Lower leg skin (tissue), 3 donors: Measurements from ENCODE around the gene IL1R1.

Experiments
- CTCF ChIP-seq, 3 donors: fragments of 450-650 bp; IDR thresholded peaks; one replicate each; pipeline ENCODE4 v1.5.1; 2016; ENCODE audit warnings: antibody characterized with exemption in 3 of 3, mild to moderate bottlenecking in 3 of 3, moderate library complexity in 2 of 3
- POLR2A ChIP-seq, 2 donors: fragments of 450-650 bp; IDR thresholded peaks; one replicate each; pipeline ENCODE4 v1.6.1; 2016 to 2017; ENCODE audit warnings: antibody characterized with exemption in 2 of 2, mild to moderate bottlenecking in 1 of 2, moderate library complexity in 1 of 2

DNA sequence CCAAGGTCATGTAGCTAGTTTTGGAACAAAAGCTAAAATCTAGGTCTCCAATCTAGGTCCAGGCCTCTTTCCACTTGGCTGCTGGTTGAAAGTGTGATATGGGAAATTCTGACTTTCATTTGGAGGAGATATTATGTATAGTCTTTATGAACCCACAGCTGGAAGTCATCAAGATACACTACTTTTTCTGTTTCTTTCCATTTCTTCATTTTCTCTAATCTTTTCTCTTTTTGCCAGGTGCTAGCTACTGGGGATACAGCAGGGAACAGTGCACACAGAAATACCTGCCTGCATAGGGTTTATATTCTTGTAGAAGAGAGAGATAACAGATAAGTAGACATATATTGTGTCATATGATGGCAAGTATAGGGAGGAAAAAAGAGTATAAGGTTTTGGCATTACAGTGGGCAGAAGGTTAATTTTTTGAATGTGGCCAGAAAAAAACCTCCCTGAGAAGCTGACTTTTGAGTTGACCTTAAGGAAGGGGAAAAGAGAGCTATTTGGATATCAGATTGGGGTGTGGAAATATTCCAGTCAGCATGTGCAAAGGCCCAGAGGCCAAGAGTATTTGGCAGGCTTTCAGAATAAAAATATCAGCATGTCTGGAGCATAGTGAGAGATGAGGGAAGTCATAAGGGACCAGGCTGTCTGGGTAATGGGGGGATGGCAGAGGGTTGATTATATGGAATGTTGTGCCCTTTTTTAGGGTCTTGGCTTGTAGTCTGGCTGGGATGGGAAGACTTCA, 15.6 kb downstream of the IL1R1 start:
- TF ChIP-seq CTCF (IDR thresholded peaks at IDR 0.05) (no peak), POLR2A (IDR thresholded peaks at IDR 0.05) (no peak)
